Transverse colon (tissue), 4 donors: ENCODE measurements around the gene CERT1. TPM values are rescaled to one million over a fixed set of nuclear protein-coding genes. Genes with fewer than 3 reads are reported as not detected.

Experiments used
- DNase-seq: peaks from one replicate; pipeline ENCODE4 v3.0.0-alpha.2; 2019
- H3K27ac ChIP-seq, 4 donors: fragments of 200-600 bp; sonication (generic); 2 replicates each; pipeline ENCODE4 v1.5.1; 2016 to 2018; ENCODE audit warnings: inconsistent platforms in 4 of 4
- H3K27me3 ChIP-seq: fragments of 200-600 bp; sonication (generic); 2 replicates; pipeline ENCODE4 v1.5.1; 2017; ENCODE audit warnings: inconsistent platforms
- H3K36me3 ChIP-seq, 4 donors: fragments of 200-600 bp; sonication (generic); 2 replicates each; pipeline ENCODE4 v1.5.1; 2017 to 2019; ENCODE audit warnings: inconsistent platforms in 4 of 4
- H3K4me1 ChIP-seq, 4 donors: fragments of 200-600 bp; sonication (generic); 2 replicates each; pipeline ENCODE4 v1.5.1; 2017 to 2020; ENCODE audit warnings: inconsistent platforms in 4 of 4
- H3K4me3 ChIP-seq, 4 donors: fragments of 200-600 bp; sonication (generic); 1 replicate in 1 of 4; 2 replicates in 3 of 4; pipeline versions ENCODE4 v1.5.1 to v1.6.1; 2017 to 2019; ENCODE audit warnings: inconsistent platforms in 4 of 4
- H3K9me3 ChIP-seq, 2 donors: fragments of 200-600 bp; sonication (generic); 2 replicates each; pipeline ENCODE4 v1.5.1; 2017 to 2019; ENCODE audit warnings: inconsistent platforms in 2 of 2
- EP300 ChIP-seq: sonication (generic); formaldehyde crosslinking; IDR thresholded peaks from one replicate; pipeline ENCODE4 v1.6.1; 2017; ENCODE audit warnings: antibody characterized with exemption, low read depth
- POLR2A ChIP-seq: fragments of 450-650 bp; IDR thresholded peaks from one replicate; pipeline ENCODE4 v1.6.1; 2016; ENCODE audit warnings: antibody characterized with exemption, mild to moderate bottlenecking, moderate library complexity
- POLR2AphosphoS5 ChIP-seq, 3 donors: sonication (generic); formaldehyde crosslinking; IDR thresholded peaks; one replicate each; pipeline ENCODE4 v1.6.1; 2016; ENCODE audit warnings: antibody characterized with exemption in 3 of 3
- WGBS, 2 donors: methylation state at CpG; one replicate each; pipeline ENCODE4 v1.1.5; 2018; ENCODE audit warnings: low coverage in 1 of 2; 5-methylcytosine and 5-hydroxymethylcytosine counted together
- in situ Hi-C, 4 donors: fragments of 200-750 bp; cut with MboI; loops; one replicate each; pipeline versions ENCODE4 v1.15.0 to v1.15.1; 2017; ENCODE audit warnings: low sequenced_read_pairs in 3 of 4, low pct_ligation_motif_present in 1 of 4, low pct_unique_long_range_greater_than_20kb in 1 of 4
- intact Hi-C: fragments of 100-400 bp; cut with DNase I; formaldehyde crosslinking; loops from one replicate; pipeline ENCODE4 v1.15.1; 2023; ENCODE audit warnings: low total_unique reads
- total RNA-seq, 4 donors: library from RNA; depleted of rRNA; stranded (reverse); fragments of >200 nt; gene quantifications; one replicate each; pipeline ENCODE4 v1.1.0, GENCODE V29; 2016
- TF ChIP-seq, protein P1 (sequence below), 5 experiments: fragments of 200-600 bp in 3 of 5; fragments of 450-650 bp in 2 of 5; sonication (generic) in 3 of 5; IDR thresholded peaks; 1 replicate in 2 of 5; 2 replicates in 3 of 5; pipeline ENCODE4 v1.5.1; 2016 to 2017; ENCODE audit warnings: antibody characterized with exemption in 5 of 5, inconsistent platforms in 3 of 5, mild to moderate bottlenecking in 2 of 5, moderate library complexity in 1 of 5

CERT1 gene
- total RNA-seq, 4 donors from 2014 or later, result 33.2 to 59.5 (median 39.4) TPM

DNA sequence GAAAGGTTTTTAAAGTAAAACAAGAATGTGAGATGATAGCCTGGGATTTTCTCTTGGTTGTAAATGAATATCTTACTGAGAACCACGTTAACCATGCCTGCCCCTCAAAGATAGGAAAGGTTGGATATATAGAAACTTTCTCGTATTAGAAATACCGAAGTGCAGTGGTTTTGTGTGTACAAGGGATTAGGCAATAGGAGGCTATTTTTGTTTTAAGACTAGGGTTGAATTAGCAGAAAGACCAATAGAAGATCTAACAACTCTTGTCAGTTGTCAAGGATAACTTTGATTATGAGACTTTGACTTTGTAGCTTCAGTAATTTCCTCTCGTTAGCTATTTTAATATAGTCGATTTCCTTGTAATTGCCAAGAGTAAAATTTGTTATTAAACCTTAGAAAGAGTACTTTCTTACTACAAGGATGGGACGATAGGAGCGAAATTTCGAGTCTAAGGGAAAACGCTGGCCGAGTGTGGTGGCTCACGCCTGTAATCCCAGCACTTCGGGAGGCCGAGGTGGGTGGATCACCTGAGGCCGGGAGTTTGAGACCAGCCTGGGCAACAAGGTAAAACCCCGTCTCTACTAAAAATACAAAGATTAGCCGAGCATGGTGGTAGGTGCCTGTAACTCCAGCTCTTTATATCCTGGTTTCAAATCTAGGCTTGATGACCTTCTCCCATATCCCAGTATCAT lies 1.1 kb upstream of the CERT1 start:
- Histone ChIP-seq H3K27ac (peak overlapping the region; percentile 90 to 94 (median 94)), H3K4me1 (peaks cover 12 to 50% (median 18%) of the 10 kb centered on the region in 4 donors), H3K36me3 (no peaks in the 10 kb centered on the region), H3K4me3 (peak overlapping the region; percentile 63 to 82 (median 72)), H3K27me3 (no peaks in the 10 kb centered on the region), H3K9me3 (no peaks in the 10 kb centered on the region)
- WGBS, 2 donors, result 62 to 69% methylated on average over 16 of the region's 16 CpGs
- in situ Hi-C loops, result loop anchor here in 1 of 4 donors (25.0 kb wide), 2 partner anchors 275 to 1950 kb away; partner anchors contain the start of genes ANKRA2, ANKRD31 and UTP15
- TF ChIP-seq POLR2AphosphoS5 (IDR thresholded peaks at IDR 0.05), result no peak
- no peak for TF ChIP-seq EP300
- no peak for TF ChIP-seq POLR2A
- TF ChIP-seq, protein P1, sequence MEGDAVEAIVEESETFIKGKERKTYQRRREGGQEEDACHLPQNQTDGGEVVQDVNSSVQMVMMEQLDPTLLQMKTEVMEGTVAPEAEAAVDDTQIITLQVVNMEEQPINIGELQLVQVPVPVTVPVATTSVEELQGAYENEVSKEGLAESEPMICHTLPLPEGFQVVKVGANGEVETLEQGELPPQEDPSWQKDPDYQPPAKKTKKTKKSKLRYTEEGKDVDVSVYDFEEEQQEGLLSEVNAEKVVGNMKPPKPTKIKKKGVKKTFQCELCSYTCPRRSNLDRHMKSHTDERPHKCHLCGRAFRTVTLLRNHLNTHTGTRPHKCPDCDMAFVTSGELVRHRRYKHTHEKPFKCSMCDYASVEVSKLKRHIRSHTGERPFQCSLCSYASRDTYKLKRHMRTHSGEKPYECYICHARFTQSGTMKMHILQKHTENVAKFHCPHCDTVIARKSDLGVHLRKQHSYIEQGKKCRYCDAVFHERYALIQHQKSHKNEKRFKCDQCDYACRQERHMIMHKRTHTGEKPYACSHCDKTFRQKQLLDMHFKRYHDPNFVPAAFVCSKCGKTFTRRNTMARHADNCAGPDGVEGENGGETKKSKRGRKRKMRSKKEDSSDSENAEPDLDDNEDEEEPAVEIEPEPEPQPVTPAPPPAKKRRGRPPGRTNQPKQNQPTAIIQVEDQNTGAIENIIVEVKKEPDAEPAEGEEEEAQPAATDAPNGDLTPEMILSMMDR (IDR thresholded peaks at IDR 0.05), result no peak
- no peak for DNase-seq
- intact Hi-C loops, result no loop called here

DNA sequence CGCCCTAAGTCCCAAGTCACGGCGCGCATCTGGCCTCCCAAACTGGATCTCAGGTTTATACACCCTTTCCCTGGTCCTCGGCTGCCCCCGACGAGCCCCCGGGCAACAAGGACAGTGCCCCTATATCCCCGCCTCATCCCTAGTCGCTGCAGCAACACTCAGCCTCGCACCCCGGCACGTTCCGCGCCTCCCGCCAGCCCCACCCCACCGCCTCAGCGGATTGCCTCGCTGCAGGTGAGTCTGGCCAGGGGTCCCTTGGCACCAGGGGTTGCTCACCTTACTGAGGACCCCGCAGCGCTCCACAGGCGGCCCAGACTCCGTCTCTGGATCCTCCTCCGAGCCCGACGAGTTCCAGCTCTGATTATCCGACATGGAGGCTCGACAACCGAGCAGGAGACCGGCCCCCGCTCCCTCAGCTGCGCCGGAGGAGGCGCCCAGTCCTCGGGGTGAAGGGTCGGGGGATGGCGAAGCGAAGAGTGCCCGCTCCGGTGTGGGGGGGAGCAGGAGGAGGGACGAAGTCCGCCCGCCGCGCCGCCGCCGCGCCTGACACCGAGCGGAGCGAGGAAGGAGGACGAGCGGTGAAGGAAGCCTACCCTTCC lies 494 bp downstream of the CERT1 start:
- Histone ChIP-seq H3K27ac (peak overlapping the region; percentile 90 to 94 (median 94)), H3K4me1 (peaks cover 12 to 48% (median 18%) of the 10 kb centered on the region in 4 donors), H3K27me3 (no peaks in the 10 kb centered on the region), H3K36me3 (no peaks in the 10 kb centered on the region), H3K9me3 (no peaks in the 10 kb centered on the region), H3K4me3 (peak overlapping the region; percentile 64 to 82 (median 79))
- TF ChIP-seq EP300 (no peak), POLR2A (no peak), POLR2AphosphoS5 (IDR thresholded peaks at IDR 0.05) (no peak)
- TF ChIP-seq, protein P1 (IDR thresholded peaks at IDR 0.05), result no peak
- WGBS, 2 donors, result 0% methylated on average over 35 of the region's 54 CpGs; no CpG with 5 or more reads in 1 of the 2 donors
- intact Hi-C loops, result no loop called here
- DNase-seq, result peak; percentile 55
- in situ Hi-C loops, result loop anchor here in 1 of 4 donors (25.0 kb wide), 2 partner anchors 274 to 1949 kb away; partner anchors contain the start of genes ANKRA2, ANKRD31 and UTP15

DNA sequence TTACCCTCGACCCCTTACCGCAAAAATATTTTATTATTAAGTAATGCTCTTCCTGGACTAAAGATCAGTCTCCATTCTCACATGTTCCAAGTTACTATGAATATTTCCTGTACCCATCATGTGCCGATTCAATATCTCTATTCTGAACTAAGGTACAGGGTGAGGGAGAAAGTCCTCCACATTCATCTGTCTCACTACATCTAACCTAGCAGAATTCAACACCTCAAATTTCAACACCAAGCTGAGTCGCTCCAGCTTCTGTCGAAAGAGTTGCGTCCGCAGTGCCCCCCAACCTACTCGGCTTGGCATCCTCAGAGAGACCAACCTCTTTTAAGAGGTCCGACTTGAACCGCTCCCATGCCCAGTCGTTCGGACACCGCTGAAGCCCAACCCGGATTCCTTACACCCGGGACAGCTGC lies 1.0 kb downstream of the CERT1 start:
- 1 to 2% methylated on average over 6 to 15 of the region's 15 CpGs for WGBS, 2 donors
- Histone ChIP-seq H3K27ac (peak overlapping the region; percentile 90 to 94 (median 94)), H3K4me3 (peak overlapping the region; percentile 64 to 82 (median 79)), H3K4me1 (peaks cover 12 to 51% (median 18%) of the 10 kb centered on the region in 4 donors), H3K27me3 (no peaks in the 10 kb centered on the region), H3K36me3 (no peaks in the 10 kb centered on the region), H3K9me3 (no peaks in the 10 kb centered on the region)
- in situ Hi-C loops, result loop anchor here in 1 of 4 donors (25.0 kb wide), 2 partner anchors 273 to 1948 kb away; partner anchors contain the start of genes ANKRA2, ANKRD31 and UTP15
- TF ChIP-seq POLR2AphosphoS5 (IDR thresholded peaks at IDR 0.05), result no peak
- TF ChIP-seq POLR2A, result no peak
- no peak for TF ChIP-seq EP300
- intact Hi-C loops, result no loop called here
- peak; percentile 43 for DNase-seq

DNA sequence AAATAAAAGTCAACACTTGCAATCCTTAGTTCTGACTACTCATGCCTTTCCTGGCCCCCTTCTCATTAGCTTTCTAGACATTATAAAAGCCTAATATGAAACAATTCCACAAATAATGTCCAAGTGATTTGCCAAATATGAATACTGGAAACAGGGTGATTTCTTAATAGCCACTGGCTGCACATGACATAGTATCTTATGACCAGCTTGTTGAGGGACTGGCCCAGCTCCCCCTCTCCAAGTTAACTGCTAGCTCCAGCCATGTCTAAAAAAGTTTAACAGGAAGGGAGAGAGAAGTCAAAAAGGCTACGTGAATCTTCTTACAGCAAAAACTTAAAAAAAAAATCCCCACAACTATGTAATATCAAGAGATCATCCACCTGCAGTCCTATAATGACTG lies 1.5 kb downstream of the CERT1 start:
- Histone ChIP-seq H3K4me1 (peaks cover 12 to 51% (median 18%) of the 10 kb centered on the region in 4 donors), H3K4me3 (peak overlapping the region; percentile 7 to 82 (median 72)), H3K27me3 (no peaks in the 10 kb centered on the region), H3K36me3 (no peaks in the 10 kb centered on the region), H3K27ac (peak overlapping the region; percentile 90 to 94 (median 94)), H3K9me3 (no peaks in the 10 kb centered on the region)
- 0% methylated on average over 1 of the region's 1 CpG for WGBS, 2 donors
- intact Hi-C loops, result no loop called here
- in situ Hi-C loops, result loop anchor here in 1 of 4 donors (25.0 kb wide), 2 partner anchors 273 to 1948 kb away; partner anchors contain the start of genes ANKRA2, ANKRD31 and UTP15
- TF ChIP-seq POLR2AphosphoS5 (IDR thresholded peaks at IDR 0.05) (peak in 1 of 3 donors; percentile 10), POLR2A (no peak), EP300 (no peak)
- TF ChIP-seq, protein P1 (IDR thresholded peaks at IDR 0.05), result no peak
- DNase-seq, result no peak
